IMR-90 (cell line): ENCODE data around the gene CAPN5. TPM values are rescaled to one million over a fixed set of nuclear protein-coding genes. Genes with fewer than 3 reads are reported as not detected.

Experiments
- ATAC-seq: fragments of 200-7000 bp; cut with Tn5 transposase; 2 replicates; pipeline ENCODE4 v1.9.1; 2020; ENCODE audit warnings: low read depth, mild to moderate bottlenecking, moderate library complexity
- BruUV-seq: library from RNA; stranded (reverse); fragments of 400-500 nt; replicated peaks from 2 replicates; lab custom pipeline; 2021; lab: Mats Ljungman, UMichigan
- CTCF ChIA-PET: fragments of 300-600 bp; formaldehyde crosslinking; extraction: SDS; loops from one replicate; lab custom pipeline; 2021; ENCODE audit warnings: antibody characterized with exemption; lab: Yijun Ruan, JAX
- POLR2A ChIA-PET: fragments of 300-600 bp; sonication (Branson Sonifier 250); formaldehyde crosslinking; loops from one replicate; lab custom pipeline; 2022; ENCODE audit warnings: antibody characterized with exemption; ENCODE audit not compliant: unreplicated experiment; lab: Charles Lee
- DNase-seq: peaks from one replicate; pipeline ENCODE4 v3.0.0; 2013
- H2AFZ ChIP-seq: replicated peaks from 2 replicates; pipeline ENCODE3; 2013; ENCODE audit warnings: low read length, mild to moderate bottlenecking; ENCODE audit not compliant: poor library complexity
- H2AK5ac ChIP-seq: 2 replicates; pipeline ENCODE4 v1.6.1; 2013; ENCODE audit warnings: low read depth, low read length, inconsistent platforms
- H2AK9ac ChIP-seq: replicated peaks from 2 replicates; pipeline ENCODE3; 2013; ENCODE audit warnings: mild to moderate bottlenecking, low read depth, low read length, moderate library complexity; ENCODE audit not compliant: poor library complexity
- H2BK120ac ChIP-seq: 2 replicates; pipeline ENCODE4 v1.6.1; 2013; ENCODE audit warnings: low read depth, low read length, inconsistent platforms
- H2BK15ac ChIP-seq: 3 replicates; pipeline ENCODE4 v1.6.1; 2013; ENCODE audit warnings: low read depth, low read length, inconsistent platforms
- H2BK20ac ChIP-seq: 2 replicates; pipeline ENCODE4 v1.6.1; 2013; ENCODE audit warnings: low read depth, mild to moderate bottlenecking, inconsistent platforms, low read length, moderate library complexity
- H2BK5ac ChIP-seq: 2 replicates; pipeline ENCODE4 v1.6.1; 2013; ENCODE audit warnings: mild to moderate bottlenecking, low read depth, low read length, inconsistent platforms; ENCODE audit not compliant: poor library complexity, severe bottlenecking
- H3K14ac ChIP-seq: replicated peaks from 2 replicates; pipeline ENCODE4 v1.6.1; 2013; ENCODE audit warnings: low read depth, low read length, inconsistent platforms
- H3K18ac ChIP-seq: 2 replicates; pipeline ENCODE4 v1.6.1; 2013; ENCODE audit warnings: low read depth, low read length, control low read depth
- H3K23ac ChIP-seq: 2 replicates; pipeline ENCODE4 v1.6.1; 2013; ENCODE audit warnings: low read depth, low read length, inconsistent platforms
- H3K27ac ChIP-seq: 2 replicates; pipeline ENCODE4 v1.5.1; 2013; ENCODE audit warnings: mild to moderate bottlenecking, control low read depth, low read length; ENCODE audit not compliant: insufficient read depth
- H3K27me3 ChIP-seq: 2 replicates; pipeline ENCODE4 v1.6.1; 2013; ENCODE audit warnings: low read length; ENCODE audit not compliant: control insufficient read depth, insufficient read depth
- H3K36me3 ChIP-seq: 2 replicates; pipeline ENCODE4 v1.6.1; 2013; ENCODE audit warnings: low read length, mixed read lengths; ENCODE audit not compliant: control insufficient read depth, insufficient read depth
- H3K4ac ChIP-seq: 2 replicates; pipeline ENCODE4 v1.6.1; 2013; ENCODE audit warnings: low read depth, low read length, inconsistent platforms
- H3K4me1 ChIP-seq: 2 replicates; pipeline ENCODE4 v1.6.1; 2013; ENCODE audit warnings: low read length, mixed read lengths; ENCODE audit not compliant: control insufficient read depth, insufficient read depth
- H3K4me2 ChIP-seq: 2 replicates; pipeline ENCODE4 v1.6.1; 2013; ENCODE audit warnings: low read depth, mild to moderate bottlenecking, control low read depth, low read length, moderate library complexity
- H3K4me3 ChIP-seq: 2 replicates; pipeline ENCODE4 v1.5.1; 2013; ENCODE audit warnings: low read depth, mild to moderate bottlenecking, control low read depth, low read length, moderate library complexity; ENCODE audit not compliant: insufficient read depth
- H3K56ac ChIP-seq: 2 replicates; pipeline ENCODE4 v1.6.1; 2013; ENCODE audit warnings: low read length, inconsistent platforms; ENCODE audit not compliant: insufficient read depth; ENCODE audit errors: extremely low read depth
- H3K79me1 ChIP-seq, 2 experiments: 2 replicates each; pipeline ENCODE4 v1.6.1; 2013; ENCODE audit warnings: low read length in 2 of 2, inconsistent platforms in 1 of 2, low read depth in 1 of 2
- H3K9ac ChIP-seq: 2 replicates; pipeline ENCODE4 v1.6.1; 2013; ENCODE audit warnings: low read depth, low read length, control low read depth
- H3K9me1 ChIP-seq: 2 replicates; pipeline ENCODE4 v1.6.1; 2013; ENCODE audit warnings: low read length, inconsistent platforms; ENCODE audit not compliant: insufficient read depth
- H3K9me3 ChIP-seq: 2 replicates; pipeline ENCODE4 v1.6.1; 2013; ENCODE audit warnings: low read length; ENCODE audit not compliant: control insufficient read depth, insufficient read depth
- H4K20me1 ChIP-seq: 2 replicates; pipeline ENCODE4 v1.6.1; 2013; ENCODE audit warnings: low read length, inconsistent platforms; ENCODE audit not compliant: insufficient read depth
- H4K5ac ChIP-seq: 2 replicates; pipeline ENCODE4 v1.6.1; 2013; ENCODE audit warnings: mild to moderate bottlenecking, low read depth, low read length, control low read depth
- H4K8ac ChIP-seq, 2 experiments: 2 replicates each; pipeline ENCODE4 v1.6.1; 2013; ENCODE audit warnings: low read depth in 2 of 2, low read length in 2 of 2, control low read depth in 1 of 2, inconsistent platforms in 1 of 2
- H4K91ac ChIP-seq: 2 replicates; pipeline ENCODE4 v1.6.1; 2013; ENCODE audit warnings: low read depth, low read length, inconsistent platforms; ENCODE audit not compliant: insufficient read depth
- CHD1 ChIP-seq: IDR thresholded peaks from 2 replicates; pipeline ENCODE4 v1.6.1; 2012; ENCODE audit warnings: low read depth, low read length, improper control_type of control experiment
- MAZ ChIP-seq: IDR thresholded peaks from 2 replicates; pipeline ENCODE4 v1.6.1; 2012; ENCODE audit warnings: low read depth, mild to moderate bottlenecking, low read length, improper control_type of control experiment, moderate library complexity, borderline replicate concordance
- NFE2L2 ChIP-seq: fragments of 150-350 bp; IDR thresholded peaks from 2 replicates; pipeline ENCODE4 v1.6.1; 2016; ENCODE audit warnings: low read depth, mild to moderate bottlenecking, low read length
- POLR2A ChIP-seq: IDR thresholded peaks from 2 replicates; pipeline ENCODE4 v1.6.1; 2012; ENCODE audit warnings: mild to moderate bottlenecking, low read depth, low read length
- RAD21 ChIP-seq: IDR thresholded peaks from 2 replicates; pipeline ENCODE4 v1.6.1; 2012; ENCODE audit warnings: low read length, improper control_type of control experiment
- RCOR1 ChIP-seq: IDR thresholded peaks from 2 replicates; pipeline ENCODE4 v1.6.1; 2012; ENCODE audit warnings: mild to moderate bottlenecking, low read length, improper control_type of control experiment; ENCODE audit not compliant: insufficient replicate concordance
- WGBS, 2 experiments: methylation state at CpG; one replicate each; pipeline versions ENCODE4 v1.1.5 to v1.1.7; 2013; ENCODE audit warnings: missing lambda C conversion rate in 2 of 2; ENCODE audit not compliant: insufficient read length in 1 of 2; ENCODE audit errors: extremely low coverage in 2 of 2; 5-methylcytosine and 5-hydroxymethylcytosine counted together
- dilution Hi-C: fragments of 300-500 bp; cut with HindIII; formaldehyde crosslinking; loops from one replicate; pipeline ENCODE4 v1.14.3; 2018; ENCODE audit warnings: low sequenced_read_pairs; ENCODE audit not compliant: unreplicated experiment
- in situ Hi-C: fragments of 300-500 bp; cut with MboI; formaldehyde crosslinking; loops from 3 replicates; pipeline ENCODE4 v1.14.3; 2019; ENCODE audit warnings: low sequenced_read_pairs, inconsistent platforms, mixed read lengths
- intact Hi-C: fragments of 100-400 bp; cut with micrococcal nuclease; formaldehyde crosslinking; loops from 2 replicates; pipeline ENCODE4 v1.10.0; 2022
- polyA plus RNA-seq, 3 experiments: library from polyadenylated mRNA; depleted of rRNA; stranded (reverse); fragments of >200 nt; gene quantifications; 2 replicates each; pipeline ENCODE4 v1.2.3, GENCODE V29; 2012; ENCODE audit warnings: low replicate concordance in 1 of 3
- total RNA-seq: library from RNA; depleted of rRNA; stranded (reverse); fragments of >200 nt; gene quantifications from 2 replicates; pipeline ENCODE4 v1.2.3, GENCODE V29; 2012
- TF ChIP-seq, protein P1 (sequence below): conservative IDR thresholded peaks from 2 replicates; pipeline ENCODE4 v1.5.1; 2012; ENCODE audit warnings: mild to moderate bottlenecking, low read depth, low read length, improper control_type of control experiment
- TF ChIP-seq, protein P2 (sequence below): fragments of 150-350 bp; IDR thresholded peaks from 2 replicates; pipeline ENCODE4 v1.6.1; 2017; ENCODE audit warnings: mild to moderate bottlenecking, antibody characterized with exemption, low read length, low read depth

CAPN5 gene
- total and polyA plus RNA-seq, 2 of the 4 experiments (the other 2 are of a cell fraction), result 8.1 to 24.0 TPM

DNA sequence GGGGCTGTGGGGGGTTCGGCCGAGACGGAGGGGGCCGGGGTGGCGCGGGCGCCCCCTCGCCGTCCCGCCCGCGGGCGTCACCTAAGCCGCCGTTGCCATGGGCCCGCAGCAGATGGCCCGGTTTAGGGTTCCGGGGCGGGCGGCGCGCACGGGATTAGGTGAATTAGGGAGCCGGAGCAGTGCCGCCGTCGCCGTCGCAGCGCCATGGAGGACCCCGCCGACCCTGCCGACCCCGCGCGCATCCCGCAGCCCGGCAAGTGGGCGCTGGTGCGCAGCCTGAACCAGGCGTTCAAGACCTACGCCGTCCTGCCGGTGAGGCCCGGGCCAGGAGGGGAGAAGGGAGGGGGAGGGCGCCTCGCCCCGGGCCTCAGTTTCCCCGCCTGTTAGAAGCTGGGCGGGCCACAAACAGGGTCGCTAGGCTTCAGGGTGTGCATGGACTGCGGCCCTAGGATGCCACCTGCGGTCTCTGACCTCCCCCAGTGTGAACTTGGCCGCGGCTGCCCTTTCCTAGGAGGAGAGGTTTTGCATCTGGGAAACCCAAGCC is 71.4 kb downstream of the CAPN5 start:
- CTCF ChIA-PET, result no interaction called here
- no peaks in the 10 kb centered on the region for H3K9me1 ChIP-seq
- ATAC-seq, result no peak
- no peak overlapping the region for H3K9ac ChIP-seq
- in situ Hi-C loops, result no loop called here
- no peak overlapping the region for H3K14ac ChIP-seq
- peaks cover 5% of the 10 kb centered on the region; the same call in 1 of the 2 replicates for H3K27me3 ChIP-seq
- 24% methylated on average over 13 of the region's 55 CpGs; no CpG with 5 or more reads in 1 of the 2 experiments for WGBS, 2 experiments
- H3K18ac ChIP-seq, result no peak overlapping the region
- no peak overlapping the region for H3K27ac ChIP-seq
- no peaks in the 10 kb centered on the region for H3K4me1 ChIP-seq
- H2BK15ac ChIP-seq, result no peak overlapping the region
- dilution Hi-C loops, result no loop called here
- no peaks in the 10 kb centered on the region for H3K36me3 ChIP-seq
- no peak overlapping the region for H2BK20ac ChIP-seq
- TF ChIP-seq MAZ, result no peak
- TF ChIP-seq RCOR1, result no peak
- TF ChIP-seq CHD1, result no peak
- TF ChIP-seq, protein P1, sequence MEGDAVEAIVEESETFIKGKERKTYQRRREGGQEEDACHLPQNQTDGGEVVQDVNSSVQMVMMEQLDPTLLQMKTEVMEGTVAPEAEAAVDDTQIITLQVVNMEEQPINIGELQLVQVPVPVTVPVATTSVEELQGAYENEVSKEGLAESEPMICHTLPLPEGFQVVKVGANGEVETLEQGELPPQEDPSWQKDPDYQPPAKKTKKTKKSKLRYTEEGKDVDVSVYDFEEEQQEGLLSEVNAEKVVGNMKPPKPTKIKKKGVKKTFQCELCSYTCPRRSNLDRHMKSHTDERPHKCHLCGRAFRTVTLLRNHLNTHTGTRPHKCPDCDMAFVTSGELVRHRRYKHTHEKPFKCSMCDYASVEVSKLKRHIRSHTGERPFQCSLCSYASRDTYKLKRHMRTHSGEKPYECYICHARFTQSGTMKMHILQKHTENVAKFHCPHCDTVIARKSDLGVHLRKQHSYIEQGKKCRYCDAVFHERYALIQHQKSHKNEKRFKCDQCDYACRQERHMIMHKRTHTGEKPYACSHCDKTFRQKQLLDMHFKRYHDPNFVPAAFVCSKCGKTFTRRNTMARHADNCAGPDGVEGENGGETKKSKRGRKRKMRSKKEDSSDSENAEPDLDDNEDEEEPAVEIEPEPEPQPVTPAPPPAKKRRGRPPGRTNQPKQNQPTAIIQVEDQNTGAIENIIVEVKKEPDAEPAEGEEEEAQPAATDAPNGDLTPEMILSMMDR, result no peak
- TF ChIP-seq NFE2L2, result no peak
- TF ChIP-seq RAD21, result no peak
- TF ChIP-seq, protein P2, sequence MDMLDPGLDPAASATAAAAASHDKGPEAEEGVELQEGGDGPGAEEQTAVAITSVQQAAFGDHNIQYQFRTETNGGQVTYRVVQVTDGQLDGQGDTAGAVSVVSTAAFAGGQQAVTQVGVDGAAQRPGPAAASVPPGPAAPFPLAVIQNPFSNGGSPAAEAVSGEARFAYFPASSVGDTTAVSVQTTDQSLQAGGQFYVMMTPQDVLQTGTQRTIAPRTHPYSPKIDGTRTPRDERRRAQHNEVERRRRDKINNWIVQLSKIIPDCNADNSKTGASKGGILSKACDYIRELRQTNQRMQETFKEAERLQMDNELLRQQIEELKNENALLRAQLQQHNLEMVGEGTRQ, result no peak
- no peak for TF ChIP-seq POLR2A
- H4K20me1 ChIP-seq, result no peaks in the 10 kb centered on the region
- POLR2A ChIA-PET, result no interaction called here
- H3K56ac ChIP-seq, result no peak overlapping the region
- H3K4me2 ChIP-seq, result no peak overlapping the region
- no TSS peak for BruUV-seq
- intact Hi-C loops, result no loop called here
- H4K91ac ChIP-seq, result no peak overlapping the region
- H3K4me3 ChIP-seq, result no peak overlapping the region
- H3K9me3 ChIP-seq, result no peaks in the 10 kb centered on the region
- H4K8ac ChIP-seq, result no peak overlapping the region
- no peak overlapping the region; the same call in 1 of the 2 replicates for H3K23ac ChIP-seq
- DNase-seq, result no peak
- H3K4ac ChIP-seq, result no peak overlapping the region
- H4K5ac ChIP-seq, result no peak overlapping the region
- no peak overlapping the region for H2AK9ac ChIP-seq
- no peak overlapping the region for H2AK5ac ChIP-seq
- H3K79me1 ChIP-seq, result no peaks in the 10 kb centered on the region
- H2BK5ac ChIP-seq, result no peak overlapping the region
- no peak overlapping the region for H2BK120ac ChIP-seq
- no peak overlapping the region for H2AFZ ChIP-seq
